ENCODE measurements around the gene FYCO1. TPM values are rescaled to one million over a fixed set of nuclear protein-coding genes. Genes with fewer than 3 reads are reported as not detected.

Gene FYCO1
- total RNA-seq: 11.7 and 23.7 TPM in 2 replicates

GRCh38 chr3:45995236-45996192 is at the start of gene FYCO1:
TSS of gene FYCO1 (minus strand) at chr3:45995824. CDS start at chr3:45984910, 10,914 bp downstream.

GRCh38 chr3:46027021-46027705 is 31.5 kb upstream of the FYCO1 start, which contains the start of gene XCR1:
TSS of gene XCR1 (minus strand) at chr3:46027483. CDS start at chr3:46021947, 5,536 bp downstream.

DNA sequence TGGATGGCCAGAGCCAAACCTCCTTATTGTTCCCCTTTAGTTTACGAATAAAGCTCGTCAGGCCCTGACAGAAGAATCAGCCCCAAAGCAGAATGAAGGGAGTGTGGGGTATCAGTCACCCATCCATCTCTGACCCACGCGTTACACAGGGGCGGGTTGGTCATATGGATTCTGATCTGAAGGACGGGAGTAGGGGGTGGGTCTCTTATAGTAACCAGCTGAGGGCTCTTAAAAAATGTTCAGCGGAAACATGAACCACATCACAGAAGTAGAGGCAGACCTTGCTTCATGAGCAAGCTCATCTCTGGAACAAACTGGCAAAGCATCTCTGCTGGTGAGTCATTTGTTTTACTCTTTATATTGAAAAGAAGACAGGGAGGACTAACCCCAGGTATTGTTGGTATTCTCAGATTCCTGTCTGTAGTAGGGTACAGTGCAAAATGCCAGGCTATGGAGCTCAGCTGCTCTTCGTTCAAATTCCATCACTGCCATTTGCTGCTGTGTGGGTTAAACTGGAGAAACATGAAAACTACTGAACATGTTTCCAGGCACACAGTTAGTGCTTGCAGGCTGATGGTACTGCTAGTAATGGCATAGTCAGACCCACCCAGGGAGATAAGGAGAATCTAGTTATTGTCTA is 52.3 kb downstream of the FYCO1 start, which contains the start of gene CXCR6:
Gene CXCR6, plus strand, starts transcription at position 258 of the 640 bp plus-strand sequence. CDS start 3,018 bp downstream, outside the sequence.

GRCh38 chr3:45885979-45886705 is 109.5 kb downstream of the FYCO1 start, which contains the start of gene CCR9:
TSS of gene CCR9 (plus strand) at chr3:45886543. CDS start at chr3:45894934, 8,391 bp downstream.

Other genes starting within 250 kb of the FYCO1 start
- not detected in 2 replicates for gene SLC6A20, start 199.3 kb downstream of the FYCO1 start, total RNA-seq
- 4.7 and 11.1 TPM in 2 replicates for gene LZTFL1, start 153.7 kb downstream of the FYCO1 start, total RNA-seq
- not detected in 2 replicates for gene CCR9, start 109.3 kb downstream of the FYCO1 start, total RNA-seq
- gene CXCR6, start 52.4 kb downstream of the FYCO1 start, total RNA-seq: not detected in 2 replicates
- gene XCR1, start 31.7 kb upstream of the FYCO1 start, total RNA-seq: not detected in 2 replicates
- not detected in 2 replicates for gene CCR1, start 212.5 kb upstream of the FYCO1 start, total RNA-seq
- gene CCR3, start 246.6 kb upstream of the FYCO1 start, total RNA-seq: not detected in 2 replicates

Data from bladder microvascular endothelial cell (primary cell).